HG02870 (cell line): Measurements from ENCODE around the gene GRAMD4.

Source experiments
- ATAC-seq: cut with Tn5 transposase; IDR thresholded peaks from one replicate; pipeline ENCODE4 v1.9.1; 2021; ENCODE audit warnings: mild to moderate bottlenecking, moderate library complexity; ENCODE audit not compliant: unreplicated experiment

GRAMD4 gene

DNA sequence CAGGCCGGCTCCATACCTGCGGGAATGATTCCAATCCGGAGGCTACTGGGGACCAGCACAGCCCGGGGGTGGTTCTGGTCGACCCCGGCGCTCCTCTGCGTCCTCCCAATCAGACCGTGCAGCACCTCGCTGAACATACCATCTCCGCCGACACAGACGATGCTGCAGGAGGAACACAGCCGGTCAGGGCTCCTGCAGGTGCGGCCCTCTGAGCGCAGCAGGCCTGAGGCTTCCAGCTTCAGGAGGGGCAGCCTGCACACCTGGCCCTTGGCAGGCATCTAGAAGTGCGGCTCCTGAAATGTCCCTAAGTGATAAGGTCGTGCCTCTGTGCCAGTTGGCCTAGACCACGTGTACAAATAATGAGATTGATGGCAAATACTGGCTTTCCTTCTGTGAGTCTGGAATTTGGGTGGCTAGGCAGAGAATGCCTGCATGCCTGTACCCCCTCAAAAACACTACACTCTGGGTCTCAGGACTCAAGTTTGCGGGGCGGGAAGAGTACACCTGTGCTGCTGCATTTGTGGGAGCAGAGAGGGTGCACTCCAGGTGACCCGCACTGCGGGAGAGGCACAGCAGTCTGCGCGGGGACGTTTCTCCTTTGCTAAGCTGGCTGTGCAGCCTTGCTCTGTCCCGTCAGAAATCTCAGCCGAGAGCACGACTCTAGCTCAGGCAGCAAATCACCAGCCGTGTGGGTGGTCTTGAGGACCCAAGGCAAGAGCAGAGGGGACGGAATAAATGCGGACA, 87.8 kb downstream of the GRAMD4 start:
- ATAC-seq, result no peak

- ATAC-seq, result no peak
Measured at GRCh38 chr22:46708766-46709330, 88.7 kb downstream of the GRAMD4 start.

DNA sequence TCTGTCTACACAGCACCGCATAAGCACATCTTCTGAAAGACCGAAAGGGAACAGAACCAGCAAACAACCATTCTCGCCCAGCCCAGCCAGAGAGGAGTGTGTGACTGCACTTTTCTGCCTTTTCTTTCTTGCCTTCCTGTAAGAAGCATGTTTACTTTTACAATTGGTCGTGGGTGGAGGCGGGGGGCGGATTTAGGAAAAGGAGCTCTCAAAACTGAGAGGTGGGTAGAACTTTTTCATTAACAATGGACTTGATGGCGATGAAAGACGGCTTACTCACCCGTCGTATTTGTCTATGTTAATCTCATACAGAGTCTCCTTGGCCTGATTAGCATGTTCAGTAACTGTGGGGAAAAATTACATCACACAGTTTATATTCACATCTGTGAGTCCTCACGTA, 90.6 kb downstream of the GRAMD4 start:
- no peak for ATAC-seq

DNA sequence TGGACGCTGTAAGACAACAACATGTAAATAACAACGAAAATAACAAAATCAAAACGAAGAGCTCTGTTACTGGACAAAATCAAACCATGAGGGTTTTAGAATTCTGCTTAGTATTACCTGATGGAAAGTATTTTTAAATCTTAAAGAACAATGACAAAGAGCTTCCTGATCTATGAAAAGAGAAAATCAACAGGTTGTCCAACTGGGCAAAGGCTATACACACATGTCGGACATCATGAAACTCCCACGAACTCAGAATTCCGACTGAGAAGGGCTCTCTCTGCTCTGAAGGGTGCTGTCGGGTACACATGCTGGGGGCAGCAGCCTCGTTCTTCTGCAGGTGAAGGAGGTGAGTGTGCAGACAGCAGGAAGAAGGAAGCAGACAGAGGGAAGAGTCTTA, 92.1 kb downstream of the GRAMD4 start:
- no peak for ATAC-seq

GRCh38 chr22:46714550-46714949, 94.4 kb downstream of the GRAMD4 start:
- ATAC-seq, result no peak

GRCh38 chr22:46719921-46720320, 99.7 kb downstream of the GRAMD4 start:
- ATAC-seq, result no peak

GRCh38 chr22:46721501-46722085, 101.4 kb downstream of the GRAMD4 start:
- no peak for ATAC-seq

DNA sequence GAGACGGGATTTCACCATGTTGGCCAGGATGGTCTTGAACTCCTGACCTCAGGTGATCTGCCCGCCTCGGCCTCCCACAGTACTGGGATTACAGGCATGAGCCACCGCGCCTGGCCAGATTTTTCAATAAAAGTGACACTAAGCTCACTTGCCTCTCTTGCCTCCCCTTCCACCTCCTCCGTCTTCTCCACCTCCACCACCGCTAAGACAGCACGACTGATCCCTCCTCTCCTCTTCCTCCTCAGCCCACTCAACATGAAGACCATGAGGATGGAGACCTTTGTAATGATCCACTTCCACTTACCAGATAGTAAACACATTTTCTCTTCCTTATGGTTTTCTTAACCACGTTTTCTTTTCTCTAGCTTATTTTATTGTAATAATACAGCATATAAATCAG, 103.7 kb downstream of the GRAMD4 start:
- no peak for ATAC-seq

GRCh38 chr22:46725096-46725495, 104.9 kb downstream of the GRAMD4 start:
- no peak for ATAC-seq

DNA sequence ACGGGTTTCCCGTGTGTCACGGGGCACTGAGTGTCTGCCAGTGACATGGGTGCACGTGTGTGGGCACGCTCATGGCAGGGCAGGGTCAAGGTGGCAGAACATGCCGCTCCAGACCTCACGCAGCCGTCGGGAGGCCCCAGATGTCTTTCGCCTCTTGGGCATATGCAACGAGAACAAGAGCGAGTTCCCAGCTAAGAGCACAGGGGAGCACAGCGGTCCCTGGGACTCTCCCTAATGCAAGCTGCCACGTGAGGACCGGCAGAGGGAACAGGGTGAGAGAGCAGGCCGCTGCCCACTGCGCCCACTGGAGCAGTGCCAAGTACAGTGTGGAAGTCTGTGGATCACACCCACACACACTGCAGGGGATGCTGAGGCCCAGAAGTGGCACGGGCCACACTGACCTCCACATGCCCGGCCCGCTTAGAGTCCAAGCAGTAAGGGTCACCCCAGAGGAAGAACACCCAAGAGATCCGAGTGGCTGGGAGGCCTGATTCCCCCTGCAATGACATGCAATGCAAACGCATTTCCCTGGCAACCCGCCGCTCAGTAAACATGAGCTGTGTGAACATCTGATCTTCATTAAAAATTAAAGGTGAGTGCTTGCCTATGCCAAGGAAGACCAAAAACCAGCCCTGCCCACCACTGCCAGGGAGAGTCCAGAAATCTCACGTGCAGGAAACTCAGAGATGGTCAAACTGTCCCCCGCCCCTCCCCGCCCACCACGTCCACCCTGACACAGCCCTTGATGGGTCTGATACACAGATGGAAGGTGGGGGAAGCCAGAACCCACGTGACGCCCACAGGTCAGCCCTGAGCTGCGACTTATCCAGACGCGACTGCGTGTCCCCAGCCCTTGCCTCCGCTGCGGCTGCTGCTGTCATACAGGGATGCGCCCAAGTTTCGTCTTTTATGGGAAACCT, 106.1 kb downstream of the GRAMD4 start:
- ATAC-seq, result no peak

DNA sequence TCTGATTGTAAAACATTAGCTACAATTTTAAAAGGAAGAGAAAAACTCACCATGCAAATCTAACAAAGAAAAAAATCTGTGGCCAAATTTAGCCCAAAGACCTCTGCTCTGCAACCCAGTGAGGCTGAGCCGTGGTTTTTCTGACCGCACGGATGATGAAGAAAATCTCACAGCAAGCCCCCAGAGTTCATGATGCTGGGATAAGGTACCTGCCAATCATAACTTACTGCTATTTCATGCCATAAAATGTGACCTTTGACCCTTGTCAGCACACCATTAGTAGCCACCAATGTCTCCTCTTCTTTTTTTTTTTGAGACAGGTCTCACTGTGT, 106.8 kb downstream of the GRAMD4 start:
- no peak for ATAC-seq

DNA sequence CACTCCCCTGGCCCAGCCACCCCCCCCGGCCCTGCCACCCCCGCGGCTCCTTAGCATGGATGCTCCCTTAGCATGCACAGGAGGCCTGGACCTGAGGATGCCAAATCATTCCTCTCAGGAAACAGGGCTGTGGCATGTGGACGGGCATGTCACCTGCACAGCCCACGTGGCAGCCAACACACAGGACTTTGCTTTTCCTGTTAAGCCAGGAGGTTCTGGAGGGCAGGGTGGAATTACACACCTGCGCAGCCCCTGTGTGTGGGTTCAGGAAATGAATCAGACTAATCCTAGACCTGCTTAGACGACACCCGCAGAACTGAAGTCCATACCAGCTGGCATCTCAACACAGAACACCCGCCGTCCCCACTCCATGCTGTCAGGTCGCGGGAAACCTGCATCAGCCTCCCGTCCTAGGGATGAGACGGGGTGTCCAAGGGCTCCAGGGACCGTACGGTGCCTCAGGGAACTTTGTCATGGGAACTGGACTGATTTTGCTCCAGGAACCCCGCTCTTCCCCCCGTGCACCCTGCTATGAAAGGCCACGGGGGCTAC, 107.7 kb downstream of the GRAMD4 start:
- ATAC-seq, result no peak

DNA sequence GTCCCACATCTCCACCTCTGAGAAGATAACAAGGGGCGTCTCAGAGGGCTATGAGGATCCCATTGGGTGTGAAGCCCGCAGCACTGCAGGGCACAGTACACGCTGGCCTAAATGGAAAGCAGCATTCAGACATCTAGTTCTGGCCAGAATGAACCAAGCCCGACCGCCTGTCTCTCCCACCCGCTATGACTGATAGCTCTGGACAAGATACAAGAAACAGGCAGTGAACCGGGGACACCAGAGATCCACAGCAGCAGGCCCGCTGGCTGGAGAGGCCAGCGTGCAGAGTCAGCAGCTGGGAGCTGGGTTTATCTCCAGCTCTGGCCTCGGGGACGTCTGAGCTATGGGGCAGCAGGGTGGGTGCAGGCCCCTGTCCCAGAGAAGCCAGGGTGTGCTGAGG, 108.3 kb downstream of the GRAMD4 start:
- no peak for ATAC-seq
